ENCODE results near the gene NMT1. TPM values are rescaled to one million over a fixed set of nuclear protein-coding genes. Genes with fewer than 3 reads are reported as not detected.

The NMT1 gene
- total RNA-seq, 4 donors from 2014 or later: 64.7 to 99.8 (median 80.6) TPM

DNA sequence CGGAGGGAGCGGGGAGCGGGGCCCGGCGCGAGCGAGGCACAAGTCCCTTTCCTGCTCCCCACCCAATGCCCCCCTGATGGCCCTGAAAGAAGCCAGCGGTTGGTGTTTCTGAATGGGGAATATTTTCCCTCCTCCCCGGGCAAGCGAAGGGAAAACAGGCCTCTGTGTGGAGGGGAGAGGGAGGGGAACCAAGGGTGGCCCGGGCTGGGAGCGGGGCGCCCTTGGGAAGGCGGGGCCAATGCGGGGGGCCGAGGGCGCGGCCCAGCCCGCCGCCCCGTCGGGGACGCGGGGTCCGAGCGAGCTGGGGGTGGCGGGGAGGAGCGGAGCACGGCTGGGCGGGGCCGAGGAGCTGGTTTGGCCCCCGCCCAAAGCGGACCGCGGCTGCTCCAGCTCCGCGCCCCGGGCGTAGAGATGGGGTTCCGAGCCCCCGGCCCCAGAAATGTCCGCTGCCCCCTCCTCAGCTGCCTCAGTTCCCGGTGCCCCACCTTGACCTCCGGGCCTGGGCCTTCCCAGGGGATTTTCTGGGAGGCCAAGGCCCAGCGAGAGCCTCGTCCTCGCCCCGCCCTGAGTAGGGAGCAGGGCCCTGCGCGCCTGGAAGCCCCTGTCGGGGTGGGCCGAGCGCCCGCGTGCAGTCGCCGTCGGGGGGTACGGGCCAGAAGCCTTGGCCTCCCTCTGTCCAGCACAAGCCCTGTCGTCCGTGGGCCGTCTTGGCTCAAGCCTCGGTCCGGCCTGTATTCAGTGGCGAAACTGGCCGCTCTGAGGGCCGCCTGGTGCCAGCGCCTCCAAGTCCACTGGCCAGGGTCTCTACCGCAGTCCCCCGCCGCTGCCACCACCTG lies 83.3 kb downstream of the NMT1 start:
- TF ChIP-seq, protein P1, sequence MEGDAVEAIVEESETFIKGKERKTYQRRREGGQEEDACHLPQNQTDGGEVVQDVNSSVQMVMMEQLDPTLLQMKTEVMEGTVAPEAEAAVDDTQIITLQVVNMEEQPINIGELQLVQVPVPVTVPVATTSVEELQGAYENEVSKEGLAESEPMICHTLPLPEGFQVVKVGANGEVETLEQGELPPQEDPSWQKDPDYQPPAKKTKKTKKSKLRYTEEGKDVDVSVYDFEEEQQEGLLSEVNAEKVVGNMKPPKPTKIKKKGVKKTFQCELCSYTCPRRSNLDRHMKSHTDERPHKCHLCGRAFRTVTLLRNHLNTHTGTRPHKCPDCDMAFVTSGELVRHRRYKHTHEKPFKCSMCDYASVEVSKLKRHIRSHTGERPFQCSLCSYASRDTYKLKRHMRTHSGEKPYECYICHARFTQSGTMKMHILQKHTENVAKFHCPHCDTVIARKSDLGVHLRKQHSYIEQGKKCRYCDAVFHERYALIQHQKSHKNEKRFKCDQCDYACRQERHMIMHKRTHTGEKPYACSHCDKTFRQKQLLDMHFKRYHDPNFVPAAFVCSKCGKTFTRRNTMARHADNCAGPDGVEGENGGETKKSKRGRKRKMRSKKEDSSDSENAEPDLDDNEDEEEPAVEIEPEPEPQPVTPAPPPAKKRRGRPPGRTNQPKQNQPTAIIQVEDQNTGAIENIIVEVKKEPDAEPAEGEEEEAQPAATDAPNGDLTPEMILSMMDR (IDR thresholded peaks at IDR 0.05; ENCODE audit: low read depth): no peak

- TF ChIP-seq, protein P1 (IDR thresholded peaks at IDR 0.05; ENCODE audit: low read depth): no peak
Observed at GRCh38 chr17:45145035-45145389, 83.9 kb downstream of the NMT1 start.

GRCh38 chr17:45146166-45146565 lies 85.0 kb downstream of the NMT1 start:
- TF ChIP-seq, protein P1 (IDR thresholded peaks at IDR 0.05; ENCODE audit: low read depth): no peak

DNA sequence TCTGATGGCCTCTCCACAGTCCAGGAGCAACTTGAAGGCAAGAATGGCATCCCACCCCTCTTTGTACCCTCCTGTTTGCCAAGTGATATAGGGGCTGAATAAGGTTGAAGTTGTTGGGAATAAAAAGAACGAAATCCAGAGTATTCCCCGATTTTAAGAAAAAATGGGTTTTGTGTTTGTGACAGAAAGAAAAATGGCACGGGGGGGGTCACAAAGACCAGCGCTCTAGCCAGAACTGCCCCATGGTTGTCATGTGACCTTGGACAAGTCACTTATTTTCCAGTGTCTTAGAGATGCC lies 85.4 kb downstream of the NMT1 start:
- TF ChIP-seq, protein P1 (IDR thresholded peaks at IDR 0.05; ENCODE audit: low read depth): no peak

GRCh38 chr17:45146890-45147580 lies 85.9 kb downstream of the NMT1 start:
- TF ChIP-seq, protein P1 (IDR thresholded peaks at IDR 0.05; ENCODE audit: low read depth): no peak

GRCh38 chr17:45147581-45148182 lies 86.6 kb downstream of the NMT1 start:
- TF ChIP-seq, protein P1 (IDR thresholded peaks at IDR 0.05; ENCODE audit: low read depth): no peak

Data from subcutaneous adipose tissue (tissue), 4 donors.